ENCODE measurements around the gene MYL5. TPM values are rescaled to one million over a fixed set of nuclear protein-coding genes. Genes with fewer than 3 reads are reported as not detected.
A peak's percentile ranks its signal among the peaks of the same experiment; 100 is the strongest.

Gene MYL5
- total RNA-seq, 4 donors from 2014 or later, result 82.8 to 135 (median 95.2) TPM

GRCh38 chr4:683247-683897, 9.0 kb downstream of the MYL5 start:
- no peaks in the 10 kb centered on the region for H3K36me3 ChIP-seq

GRCh38 chr4:683982-684622, 9.8 kb downstream of the MYL5 start:
- no peaks in the 10 kb centered on the region for H3K9me3 ChIP-seq
- DNase-seq, result peak in 2 of 3 donors; percentile 80 to 82
- H3K36me3 ChIP-seq, result no peaks in the 10 kb centered on the region
- no peak overlapping the region for H3K27ac ChIP-seq
- H3K27me3 ChIP-seq, result no peaks in the 10 kb centered on the region
- peaks cover 8 to 61% (median 16%) of the 10 kb centered on the region in 4 donors for H3K4me1 ChIP-seq
- no peak for TF ChIP-seq POLR2A (IDR thresholded peaks at IDR 0.05)
- TF ChIP-seq CTCF (IDR thresholded peaks at IDR 0.05), result peak; percentile 11 to 80 (median 66)
- H3K4me3 ChIP-seq, result no peak overlapping the region

More at GRCh38 chr4:683247-683897, 9.0 kb downstream of the MYL5 start:
- TF ChIP-seq CTCF (IDR thresholded peaks at IDR 0.05) (no peak), POLR2A (IDR thresholded peaks at IDR 0.05) (no peak)
- H3K4me3 ChIP-seq, result no peak overlapping the region
- no peaks in the 10 kb centered on the region for H3K9me3 ChIP-seq
- H3K27ac ChIP-seq, result no peak overlapping the region
- DNase-seq, result peak in 1 of 3 donors; percentile 47
- H3K27me3 ChIP-seq, result no peaks in the 10 kb centered on the region
- H3K4me1 ChIP-seq, result peaks cover 8 to 57% (median 16%) of the 10 kb centered on the region in 4 donors

GRCh38 chr4:684623-685327, 10.4 kb downstream of the MYL5 start:
- no peaks in the 10 kb centered on the region for H3K36me3 ChIP-seq
- H3K4me3 ChIP-seq, result no peak overlapping the region
- no peaks in the 10 kb centered on the region for H3K27me3 ChIP-seq
- H3K27ac ChIP-seq, result no peak overlapping the region
- TF ChIP-seq CTCF (IDR thresholded peaks at IDR 0.05), result no peak
- TF ChIP-seq POLR2A (IDR thresholded peaks at IDR 0.05), result no peak
- peak in 1 of 3 donors; percentile 46 for DNase-seq
- H3K4me1 ChIP-seq, result peaks cover 13 to 66% (median 16%) of the 10 kb centered on the region in 4 donors
- H3K9me3 ChIP-seq, result no peaks in the 10 kb centered on the region

GRCh38 chr4:685679-686412, 11.5 kb downstream of the MYL5 start:
- H3K4me3 ChIP-seq, result no peak overlapping the region
- no peak overlapping the region for H3K27ac ChIP-seq
- H3K27me3 ChIP-seq, result no peaks in the 10 kb centered on the region
- H3K9me3 ChIP-seq, result no peaks in the 10 kb centered on the region
- DNase-seq, result no peak
- H3K4me1 ChIP-seq, result peaks cover 6 to 61% (median 17%) of the 10 kb centered on the region in 4 donors
- TF ChIP-seq POLR2A (IDR thresholded peaks at IDR 0.05) (no peak), CTCF (IDR thresholded peaks at IDR 0.05) (no peak)
- no peaks in the 10 kb centered on the region for H3K36me3 ChIP-seq

GRCh38 chr4:686413-687040, 12.2 kb downstream of the MYL5 start:
- no peaks in the 10 kb centered on the region for H3K36me3 ChIP-seq
- H3K4me3 ChIP-seq, result no peak overlapping the region
- H3K27ac ChIP-seq, result peak overlapping the region in 3 of 4 donors; percentile 58 to 85 (median 82)
- H3K9me3 ChIP-seq, result no peaks in the 10 kb centered on the region
- TF ChIP-seq POLR2A (IDR thresholded peaks at IDR 0.05) (no peak), CTCF (IDR thresholded peaks at IDR 0.05) (no peak)
- DNase-seq, result no peak
- H3K27me3 ChIP-seq, result no peaks in the 10 kb centered on the region
- peaks cover 4 to 55% (median 17%) of the 10 kb centered on the region in 4 donors for H3K4me1 ChIP-seq
